Subcutaneous adipose tissue (tissue), 4 donors: Measurements from ENCODE around the gene SUSD1. TPM values are rescaled to one million over a fixed set of nuclear protein-coding genes. Genes with fewer than 3 reads are reported as not detected.

Experiments used
- CTCF ChIP-seq: fragments of 450-650 bp; IDR thresholded peaks from one replicate; pipeline ENCODE4 v1.5.1; 2016; ENCODE audit warnings: low read depth, mild to moderate bottlenecking, control low read depth, antibody characterized with exemption, moderate library complexity
- total RNA-seq, 4 donors: library from RNA; depleted of rRNA; stranded (reverse); fragments of >200 nt; gene quantifications; one replicate each; pipeline ENCODE4 v1.1.0, GENCODE V29; 2016

Gene SUSD1
- total RNA-seq, 4 donors from 2014 or later = 8.4 to 24.6 (median 16.3) TPM

- no peak for TF ChIP-seq CTCF
Measured at GRCh38 chr9:112184221-112184620, 9.1 kb upstream of the SUSD1 start.

GRCh38 chr9:112180387-112180881 lies 5.3 kb upstream of the SUSD1 start:
- no peak for TF ChIP-seq CTCF

- TF ChIP-seq CTCF = no peak
Measured at GRCh38 chr9:112179816-112180215, 4.7 kb upstream of the SUSD1 start.

GRCh38 chr9:112176524-112176923 lies 1.4 kb upstream of the SUSD1 start:
- TF ChIP-seq CTCF = no peak

- TF ChIP-seq CTCF = no peak
Measured at GRCh38 chr9:112175796-112176315, 759 bp upstream of the SUSD1 start.

- TF ChIP-seq CTCF = no peak
Measured at GRCh38 chr9:112174222-112174964, 704 bp downstream of the SUSD1 start.

- no peak for TF ChIP-seq CTCF
Measured at GRCh38 chr9:112173489-112174221, 1.4 kb downstream of the SUSD1 start.
